Measurements from ENCODE around the gene PICALM. TPM values are rescaled to one million over a fixed set of nuclear protein-coding genes. Genes with fewer than 3 reads are reported as not detected.
"Not testable (repeated sequence)": the region's sequence is repeated elsewhere in the genome, so short reads cannot be mapped to it uniquely, and the experiment has no call there.

Gene PICALM
- total RNA-seq, 1 donor from 2014 or later, result 111 TPM

- no peak for TF ChIP-seq CTCF (conservative IDR thresholded peaks at IDR 0.05)
- H3K9me3 Mint-ChIP-seq, result peaks cover 3% of the 10 kb centered on the region
- no peak overlapping the region for H3K27ac Mint-ChIP-seq (ENCODE audit: unreplicated experiment)
- DNase-seq (ENCODE audit: low read depth, low spot score), result no peak
- peaks cover 3% of the 10 kb centered on the region for H3K36me3 Mint-ChIP-seq (ENCODE audit: low read depth)
- H3K4me3 Mint-ChIP-seq, result no peak overlapping the region
- H3K4me1 Mint-ChIP-seq, result no peaks in the 10 kb centered on the region
- no peaks in the 10 kb centered on the region for H3K27me3 Mint-ChIP-seq (ENCODE audit: low read depth)
These were observed 46.9 kb upstream of the PICALM start for GRCh38 chr11:86115542-86116385.

GRCh38 chr11:86108890-86109638 is 40.2 kb upstream of the PICALM start:
- H3K9me3 Mint-ChIP-seq, result peaks cover 7% of the 10 kb centered on the region
- H3K36me3 Mint-ChIP-seq (ENCODE audit: low read depth), result peaks cover 13% of the 10 kb centered on the region
- H3K27me3 Mint-ChIP-seq (ENCODE audit: low read depth), result no peaks in the 10 kb centered on the region
- no peak overlapping the region for H3K27ac Mint-ChIP-seq (ENCODE audit: unreplicated experiment)
- no peak for DNase-seq (ENCODE audit: low read depth, low spot score)
- no peak overlapping the region for H3K4me3 Mint-ChIP-seq
- no peaks in the 10 kb centered on the region for H3K4me1 Mint-ChIP-seq
- TF ChIP-seq CTCF (conservative IDR thresholded peaks at IDR 0.05), result no peak

- Mint-ChIP-seq H3K27me3 (ENCODE audit: low read depth) (no peaks in the 10 kb centered on the region), H3K36me3 (ENCODE audit: low read depth) (peaks cover 13% of the 10 kb centered on the region), H3K9me3 (peaks cover 7% of the 10 kb centered on the region), H3K4me3 (no peak overlapping the region), H3K4me1 (no peaks in the 10 kb centered on the region), H3K27ac (ENCODE audit: unreplicated experiment) (no peak overlapping the region)
- DNase-seq (ENCODE audit: low read depth, low spot score), result no peak
- no peak for TF ChIP-seq CTCF (conservative IDR thresholded peaks at IDR 0.05)
These were observed 39.3 kb upstream of the PICALM start for GRCh38 chr11:86108191-86108590.

- Mint-ChIP-seq H3K4me3 (no peak overlapping the region), H3K27ac (ENCODE audit: unreplicated experiment) (no peak overlapping the region), H3K9me3 (peaks cover 3% of the 10 kb centered on the region), H3K4me1 (no peaks in the 10 kb centered on the region), H3K27me3 (ENCODE audit: low read depth) (no peaks in the 10 kb centered on the region), H3K36me3 (ENCODE audit: low read depth) (peaks cover 10% of the 10 kb centered on the region)
- no peak for TF ChIP-seq CTCF (conservative IDR thresholded peaks at IDR 0.05)
- DNase-seq (ENCODE audit: low read depth, low spot score), result no peak
These were observed 38.0 kb upstream of the PICALM start for GRCh38 chr11:86106916-86107315.

GRCh38 chr11:86106031-86106430 is 37.1 kb upstream of the PICALM start:
- H3K4me3 Mint-ChIP-seq; H3K4me1 Mint-ChIP-seq; H3K27ac Mint-ChIP-seq (ENCODE audit: unreplicated experiment): not testable (repeated sequence)

GRCh38 chr11:86105601-86106000 is 36.7 kb upstream of the PICALM start:
- H3K4me3 Mint-ChIP-seq; H3K27me3 Mint-ChIP-seq (ENCODE audit: low read depth); H3K4me1 Mint-ChIP-seq; H3K9me3 Mint-ChIP-seq; H3K27ac Mint-ChIP-seq (ENCODE audit: unreplicated experiment); DNase-seq (ENCODE audit: low read depth, low spot score): not testable (repeated sequence)
- peaks cover 10% of the 10 kb centered on the region for H3K36me3 Mint-ChIP-seq (ENCODE audit: low read depth)

More at GRCh38 chr11:86106031-86106430, 37.1 kb upstream of the PICALM start:
- DNase-seq (ENCODE audit: low read depth, low spot score); H3K27me3 Mint-ChIP-seq (ENCODE audit: low read depth); H3K9me3 Mint-ChIP-seq: not testable (repeated sequence)
- H3K36me3 Mint-ChIP-seq (ENCODE audit: low read depth), result peaks cover 10% of the 10 kb centered on the region
